Activated CD4-positive, alpha-beta T cell treated with anti-CD3 and anti-CD28 coated beads for 4 hours (primary cell): ENCODE measurements around the gene KRTAP5-1.

ENCODE experiments used
- DNase-seq, 2 donors: peaks; one replicate each; pipeline ENCODE4 v3.0.0-alpha.2; 2020

KRTAP5-1 gene

DNA sequence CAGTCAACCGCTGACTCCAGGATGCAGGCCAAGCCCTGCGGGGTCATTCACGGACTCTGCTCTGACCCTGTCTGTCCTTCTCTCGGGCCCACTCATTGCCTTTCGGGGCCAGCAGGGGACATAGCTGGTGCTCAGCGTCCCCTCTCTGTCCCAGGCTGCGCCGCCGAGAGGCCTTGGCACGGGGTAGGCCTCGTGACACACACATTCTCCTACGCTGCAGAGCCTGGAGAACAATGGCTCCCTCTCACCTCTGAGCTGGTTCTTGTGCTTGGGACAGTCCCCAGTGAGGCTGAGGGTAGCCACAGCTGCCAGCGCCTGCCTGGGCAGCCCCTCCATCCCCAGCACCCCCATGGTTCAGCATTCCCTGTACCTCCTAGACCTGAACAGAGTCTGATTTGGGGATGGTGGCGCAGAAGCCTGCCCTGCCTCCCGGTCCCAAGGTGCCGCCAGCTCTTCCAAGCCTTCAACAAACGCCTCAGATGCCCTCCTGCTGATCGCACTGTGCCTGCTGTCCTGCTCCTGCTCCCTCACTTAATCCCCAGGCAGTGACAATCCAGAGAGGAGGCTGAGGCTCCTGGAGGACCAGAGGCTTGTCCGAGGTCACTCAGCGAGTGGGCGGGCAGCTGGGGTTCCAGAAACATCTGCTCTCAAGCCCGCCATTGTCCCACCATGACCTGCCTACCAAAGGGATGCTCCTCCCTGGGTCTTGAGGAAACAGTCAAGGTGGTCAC, 43.4 kb downstream of the KRTAP5-1 start:
- no peak for DNase-seq

DNA sequence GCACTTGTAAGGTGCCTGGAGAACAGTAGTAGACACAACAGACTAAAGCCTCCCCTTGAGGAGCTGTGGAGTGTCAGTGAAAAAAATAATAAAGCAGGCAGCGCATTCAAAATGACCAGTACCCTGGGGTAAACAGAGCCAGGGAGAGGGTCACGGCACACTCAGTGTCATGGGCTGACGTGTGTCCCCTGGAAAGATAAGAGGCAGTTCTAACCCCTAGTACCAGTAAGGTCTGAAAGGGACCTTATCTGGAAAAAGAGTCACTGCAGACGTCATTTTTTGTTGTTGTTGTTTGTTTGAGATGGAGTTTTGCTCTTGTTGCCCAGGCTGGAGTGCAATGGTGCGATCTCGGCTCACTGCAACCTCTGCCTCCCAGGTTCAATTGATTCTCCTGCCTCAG, 45.0 kb downstream of the KRTAP5-1 start:
- DNase-seq, result no peak

DNA sequence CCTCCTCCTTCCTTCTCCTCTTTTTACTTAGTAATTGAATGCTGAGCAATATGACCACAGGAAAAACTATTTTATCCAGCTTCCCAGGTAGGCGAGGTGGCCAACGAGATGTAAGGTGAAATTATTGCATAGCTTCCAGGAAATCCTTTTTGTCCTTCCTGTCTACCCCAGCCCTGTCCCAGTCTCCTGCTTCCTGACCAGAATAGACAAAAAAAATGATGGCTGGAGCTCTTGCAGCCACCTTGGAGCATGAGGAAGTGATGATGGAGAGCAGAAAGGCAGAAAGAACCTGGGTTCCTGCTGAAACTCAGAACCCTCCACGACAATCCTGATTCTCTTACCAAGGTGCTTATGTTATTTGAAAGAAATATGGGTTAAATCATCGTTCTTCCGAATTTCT, 46.9 kb downstream of the KRTAP5-1 start:
- DNase-seq, result no peak

DNA sequence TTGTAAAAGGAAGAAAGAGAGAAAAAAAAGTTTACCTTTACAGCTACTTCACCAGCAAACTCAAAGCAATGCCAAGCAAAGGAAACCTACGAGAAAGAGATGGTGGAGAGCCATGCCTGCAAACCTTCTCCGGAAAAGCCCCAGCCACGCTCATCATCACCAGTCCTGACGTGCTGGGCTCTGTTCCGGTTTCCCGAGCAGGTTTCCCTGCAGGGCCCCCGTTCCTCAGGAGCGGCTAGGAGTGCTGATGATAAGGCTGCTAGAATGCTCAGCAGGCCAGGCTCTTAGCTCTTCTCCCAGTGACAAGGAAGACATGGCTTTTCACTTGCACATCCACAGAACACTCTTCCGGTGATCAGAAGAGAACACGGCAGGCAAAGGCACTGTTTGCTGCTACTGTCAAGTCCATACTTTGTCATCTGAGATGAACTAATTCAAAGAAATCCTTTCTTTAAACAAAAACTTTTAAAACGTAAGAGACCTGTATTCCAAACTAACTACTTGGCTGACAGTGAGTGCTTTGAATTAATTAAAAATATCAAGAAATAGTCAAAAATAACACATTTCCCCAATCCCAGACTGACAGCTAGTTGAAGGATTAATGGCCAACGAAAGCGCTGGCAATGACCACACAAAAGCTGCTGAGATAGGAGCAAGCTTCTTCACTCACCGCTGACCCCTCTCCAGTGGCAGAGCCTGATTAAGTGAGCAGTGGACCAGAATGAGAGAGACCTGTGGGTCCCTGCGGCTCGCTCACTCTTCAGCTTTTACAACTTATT, 48.8 kb downstream of the KRTAP5-1 start:
- DNase-seq, result no peak

DNA sequence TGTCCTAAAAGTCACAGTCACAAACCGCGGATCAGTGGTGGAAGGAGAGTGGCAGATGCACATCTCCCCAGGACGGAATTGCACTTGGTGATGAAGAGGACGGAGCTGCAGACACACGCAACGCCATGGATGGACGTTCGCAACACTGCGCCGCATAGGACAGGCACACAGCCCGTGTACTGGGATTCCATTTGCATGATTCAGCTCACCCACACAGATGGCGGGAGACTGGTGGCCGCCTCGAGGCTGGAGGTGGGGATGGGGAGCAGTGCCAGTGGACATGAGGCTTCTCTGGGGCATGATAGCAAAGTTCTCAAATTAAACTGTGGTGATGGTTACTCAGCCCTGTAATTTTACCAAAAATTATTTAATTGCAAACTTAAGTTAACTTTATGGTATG, 50.4 kb downstream of the KRTAP5-1 start:
- no peak for DNase-seq
